ENCODE data around the gene RAB40B.
A peak's percentile ranks its signal among the peaks of the same experiment; 100 is the strongest.

RAB40B gene

GRCh38 chr17:82691714-82692113 is 6.8 kb downstream of the RAB40B start:
- no peak for DNase-seq (ENCODE audit: low spot score)

GRCh38 chr17:82690786-82691489 is 7.6 kb downstream of the RAB40B start:
- DNase-seq (ENCODE audit: low spot score), result no peak

- DNase-seq (ENCODE audit: low spot score), result no peak
Measured at GRCh38 chr17:82689077-82689476, 9.4 kb downstream of the RAB40B start.

- DNase-seq (ENCODE audit: low spot score), result no peak
Measured at GRCh38 chr17:82687871-82688270, 10.6 kb downstream of the RAB40B start.

- DNase-seq (ENCODE audit: low spot score), result no peak
Measured at GRCh38 chr17:82687375-82687861, 11.1 kb downstream of the RAB40B start.

- DNase-seq (ENCODE audit: low spot score), result no peak
Measured at GRCh38 chr17:82686366-82687324, 11.9 kb downstream of the RAB40B start.

- DNase-seq (ENCODE audit: low spot score), result no peak
Measured at GRCh38 chr17:82685291-82685690, 13.2 kb downstream of the RAB40B start.

- DNase-seq (ENCODE audit: low spot score), result no peak
Measured at GRCh38 chr17:82684228-82684841, 14.2 kb downstream of the RAB40B start.

GRCh38 chr17:82683534-82683933 is 15.0 kb downstream of the RAB40B start:
- DNase-seq (ENCODE audit: low spot score), result no peak

GRCh38 chr17:82681547-82681946 is 17.0 kb downstream of the RAB40B start:
- no peak for DNase-seq (ENCODE audit: low spot score)

GRCh38 chr17:82679586-82680465 is 18.7 kb downstream of the RAB40B start:
- no peak for DNase-seq (ENCODE audit: low spot score)

GRCh38 chr17:82678265-82678891 is 20.1 kb downstream of the RAB40B start:
- no peak for DNase-seq (ENCODE audit: low spot score)

GRCh38 chr17:82677353-82677925 is 21.1 kb downstream of the RAB40B start:
- no peak for DNase-seq (ENCODE audit: low spot score)

GRCh38 chr17:82675476-82676245 is 22.8 kb downstream of the RAB40B start:
- DNase-seq (ENCODE audit: low spot score), result no peak

GRCh38 chr17:82674656-82675475 is 23.6 kb downstream of the RAB40B start:
- no peak for DNase-seq (ENCODE audit: low spot score)

GRCh38 chr17:82670661-82671450 is 27.6 kb downstream of the RAB40B start:
- no peak for DNase-seq (ENCODE audit: low spot score)

- DNase-seq (ENCODE audit: low spot score), result peak; percentile 58
Measured at GRCh38 chr17:82668631-82669099, 29.8 kb downstream of the RAB40B start.

- no peak for DNase-seq (ENCODE audit: low spot score)
Measured at GRCh38 chr17:82668024-82668630, 30.4 kb downstream of the RAB40B start.

Data from hematopoietic multipotent progenitor cell treated with erythropoietin and hydrocortisone succinate and interleukin-3 and kit ligand, for 15 days (in vitro differentiated cells).